HG03139 (cell line): ENCODE data around the gene SPATA25.

Experiments used
- ATAC-seq: cut with Tn5 transposase; IDR thresholded peaks from one replicate; pipeline ENCODE4 v1.9.1; 2021; ENCODE audit not compliant: unreplicated experiment

The SPATA25 gene

DNA sequence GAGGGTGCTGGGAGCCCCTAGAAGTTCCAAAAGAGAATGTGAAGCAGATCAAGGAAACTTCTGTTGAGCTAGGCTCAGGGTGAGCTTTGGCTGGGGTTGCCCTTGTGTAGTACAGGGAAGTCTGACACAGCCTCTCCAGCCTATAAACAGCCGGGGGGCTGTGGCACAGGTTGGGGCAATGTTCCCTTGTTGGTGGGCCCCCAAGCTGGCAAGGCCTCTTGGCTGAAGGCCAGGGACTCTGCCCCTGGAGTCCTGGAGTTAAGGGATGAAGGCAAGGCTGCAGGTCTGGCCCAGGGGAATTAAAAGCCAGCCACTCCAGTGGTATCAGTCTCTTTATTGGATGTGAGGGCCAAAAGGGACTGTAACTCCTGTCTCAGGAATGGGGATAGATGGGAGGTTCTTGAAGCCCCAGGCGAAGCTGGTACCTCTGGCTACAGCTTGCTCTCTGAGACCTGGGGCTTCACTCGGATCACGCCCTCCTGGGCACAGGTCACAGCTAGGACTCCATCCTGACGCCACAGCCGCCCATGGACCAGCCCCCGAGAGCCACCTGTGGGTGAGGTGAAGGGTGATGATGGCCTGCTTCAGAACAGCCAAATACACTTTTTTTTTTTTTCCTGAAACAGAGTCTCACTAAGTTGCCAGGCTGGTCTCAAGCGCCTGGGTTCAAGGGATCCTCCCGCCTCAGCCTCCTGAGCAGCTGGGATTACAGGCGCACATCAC, 45.9 kb downstream of the SPATA25 start:
- no peak for ATAC-seq

- ATAC-seq = no peak
These were observed 46.7 kb downstream of the SPATA25 start for GRCh38 chr20:45840700-45841198.

GRCh38 chr20:45836841-45837240, 50.6 kb downstream of the SPATA25 start:
- no peak for ATAC-seq
